Measurements from ENCODE around the gene TMEM40. TPM values are rescaled to one million over a fixed set of nuclear protein-coding genes. Genes with fewer than 3 reads are reported as not detected.
"Not testable (repeated sequence)": the region's sequence is repeated elsewhere in the genome, so short reads cannot be mapped to it uniquely, and the experiment has no call there.

The TMEM40 gene
- total and polyA plus RNA-seq, 2 experiments from 2014 or later = 0.14 to 0.48 TPM

- TF ChIP-seq CTCF (conservative IDR thresholded peaks at IDR 0.05; ENCODE audit: low read depth in 2 of 2) (no peak), JUNB (IDR thresholded peaks at IDR 0.05; ENCODE audit: unreplicated experiment) (no peak), CREB1 (CRISPR knock-in tag; IDR thresholded peaks at IDR 0.05; ENCODE audit: low read depth) (no peak), REST (IDR thresholded peaks at IDR 0.05; ENCODE audit: unreplicated experiment) (no peak), ZNF114 (CRISPR knock-in tag; IDR thresholded peaks at IDR 0.05) (no peak), EZH2phosphoT487 (IDR thresholded peaks at IDR 0.05; ENCODE audit: unreplicated experiment) (no peak), EZH2 (IDR thresholded peaks at IDR 0.05; ENCODE audit: low read depth, unreplicated experiment) (no peak), STAT1 (IDR thresholded peaks at IDR 0.05; ENCODE audit: unreplicated experiment) (no peak), ZNF331 (CRISPR knock-in tag; IDR thresholded peaks at IDR 0.05; ENCODE audit: low read depth) (no peak)
Measured at GRCh38 chr3:12724794-12725193, 34.3 kb downstream of the TMEM40 start (continued).

- H3K27ac Mint-ChIP-seq; H3K4me3 ChIP-seq; H4K20me1 ChIP-seq (replicated peaks; ENCODE audit: insufficient read depth); H3K4me2 ChIP-seq; H3F3A ChIP-seq (replicated peaks; ENCODE audit: low read depth); H2AFZ ChIP-seq; H3K27ac ChIP-seq (ENCODE audit: low read depth); DNase-seq (ENCODE audit: low spot score); ATAC-seq; H3K36me3 ChIP-seq (ENCODE audit: insufficient read depth); H3K27me3 Mint-ChIP-seq (ENCODE audit: insufficient read depth, low read depth, poor library complexity); H3K4me1 Mint-ChIP-seq; H3K9me2 ChIP-seq (ENCODE audit: insufficient read depth); H3K27me3 ChIP-seq (ENCODE audit: insufficient read depth); H3K4me1 ChIP-seq (ENCODE audit: insufficient read depth); H3K36me3 Mint-ChIP-seq (ENCODE audit: low read depth); H3K9me3 Mint-ChIP-seq; H3K4me3 Mint-ChIP-seq; H3K79me2 ChIP-seq (replicated peaks; ENCODE audit: insufficient read depth): not testable (repeated sequence)
Measured at GRCh38 chr3:12723362-12723761, 35.7 kb downstream of the TMEM40 start.

GRCh38 chr3:12722226-12722625 lies 36.8 kb downstream of the TMEM40 start:
- no peak overlapping the region for H3K4me3 ChIP-seq
- no peaks in the 10 kb centered on the region for H3K36me3 ChIP-seq (ENCODE audit: insufficient read depth)
- no peaks in the 10 kb centered on the region for H3K4me1 ChIP-seq (ENCODE audit: insufficient read depth)
- Mint-ChIP-seq H3K27me3 (ENCODE audit: insufficient read depth, low read depth, poor library complexity) (peaks cover 8% of the 10 kb centered on the region), H3K9me3 (no peaks in the 10 kb centered on the region), H3K36me3 (ENCODE audit: low read depth) (no peaks in the 10 kb centered on the region), H3K27ac (no peak overlapping the region), H3K4me3 (no peak overlapping the region), H3K4me1 (peaks cover 2% of the 10 kb centered on the region; the same call in 2 of the 3 replicates)
- DNase-seq (ENCODE audit: low spot score) (no peak), ATAC-seq (no peak)
- no peaks in the 10 kb centered on the region for H3K79me2 ChIP-seq (replicated peaks; ENCODE audit: insufficient read depth)
- H3K9me2 ChIP-seq (ENCODE audit: insufficient read depth) = no peaks in the 10 kb centered on the region
- H3K27me3 ChIP-seq (ENCODE audit: insufficient read depth) = no peaks in the 10 kb centered on the region
- H3F3A ChIP-seq (replicated peaks; ENCODE audit: low read depth) = no peaks in the 10 kb centered on the region
- no peaks in the 10 kb centered on the region for H4K20me1 ChIP-seq (replicated peaks; ENCODE audit: insufficient read depth)
- H3K27ac ChIP-seq (ENCODE audit: low read depth) = no peak overlapping the region
- no peak overlapping the region for H2AFZ ChIP-seq
- no peak overlapping the region for H3K4me2 ChIP-seq
- no peak for TF ChIP-seq CREB1 (CRISPR knock-in tag; IDR thresholded peaks at IDR 0.05; ENCODE audit: low read depth)
- no peak for TF ChIP-seq POLR2AphosphoS5 (IDR thresholded peaks at IDR 0.05; ENCODE audit: low read depth)
- no peak for TF ChIP-seq REST (IDR thresholded peaks at IDR 0.05; ENCODE audit: unreplicated experiment)
- TF ChIP-seq EZH2phosphoT487 (IDR thresholded peaks at IDR 0.05; ENCODE audit: unreplicated experiment) = no peak
- no peak for TF ChIP-seq ZNF114 (CRISPR knock-in tag; IDR thresholded peaks at IDR 0.05)
- no peak for TF ChIP-seq CTCF (conservative IDR thresholded peaks at IDR 0.05; ENCODE audit: low read depth in 2 of 2)

Data from GM23338 (cell line).